ENCODE measurements around the gene GLB1L3.

The GLB1L3 gene

DNA sequence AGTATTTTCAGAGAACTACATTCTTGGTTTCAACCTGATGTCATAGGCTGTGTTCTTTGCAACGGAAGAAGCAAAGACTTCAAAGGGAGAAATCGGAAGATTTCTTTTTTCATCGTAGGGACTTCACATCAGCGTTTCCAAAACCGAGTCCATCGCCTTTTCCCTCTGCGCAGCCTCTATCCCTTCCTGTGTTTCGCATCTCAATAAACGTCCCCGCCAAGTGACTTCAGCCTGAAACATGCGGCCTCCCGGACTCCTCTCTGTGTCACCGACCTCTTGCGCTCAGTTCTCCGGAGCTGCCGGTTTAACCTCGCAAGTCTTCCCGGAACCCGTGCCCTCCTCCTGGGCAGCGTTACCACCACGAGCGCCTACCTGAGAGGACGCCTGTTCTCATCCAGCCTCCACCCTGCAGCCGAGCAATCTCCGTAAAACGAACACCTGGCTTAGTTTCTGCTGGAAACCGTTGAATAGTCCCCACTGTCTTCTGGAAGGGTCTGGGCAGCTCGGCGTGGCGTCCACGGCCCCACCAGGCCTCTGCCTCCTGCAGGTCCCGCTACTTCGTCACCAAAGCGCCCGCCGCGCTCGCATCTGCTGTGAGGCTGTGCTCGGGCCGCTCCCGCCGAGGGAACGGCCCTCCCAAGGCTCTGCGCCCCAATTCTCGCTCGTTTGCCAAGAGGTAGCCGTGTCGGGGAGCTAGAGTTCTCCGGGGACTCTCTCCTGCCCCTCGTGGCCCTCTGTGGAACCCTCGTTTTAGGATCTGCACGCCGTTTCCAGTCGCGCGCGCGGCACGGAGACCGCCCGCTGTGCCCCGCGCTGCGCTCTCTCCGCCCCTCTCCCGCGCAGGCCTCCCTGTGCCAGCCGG, at the start of gene GLB1L3:
Gene GLB1L3 (plus strand): TSS at position 846 of the 862 bp plus-strand sequence. CDS start 362 bp downstream, outside the sequence.
- in situ Hi-C loops (cut with HindIII; ENCODE audit: low sequenced_read_pairs), result no loop called here

GRCh38 chr11:134226806-134227325, 49.3 kb upstream of the GLB1L3 start:
- in situ Hi-C loops (cut with HindIII; ENCODE audit: low sequenced_read_pairs), result no loop called here

- in situ Hi-C loops (cut with HindIII; ENCODE audit: low sequenced_read_pairs), result no loop called here
Observed at GRCh38 chr11:134228625-134229024, 47.6 kb upstream of the GLB1L3 start.

DNA sequence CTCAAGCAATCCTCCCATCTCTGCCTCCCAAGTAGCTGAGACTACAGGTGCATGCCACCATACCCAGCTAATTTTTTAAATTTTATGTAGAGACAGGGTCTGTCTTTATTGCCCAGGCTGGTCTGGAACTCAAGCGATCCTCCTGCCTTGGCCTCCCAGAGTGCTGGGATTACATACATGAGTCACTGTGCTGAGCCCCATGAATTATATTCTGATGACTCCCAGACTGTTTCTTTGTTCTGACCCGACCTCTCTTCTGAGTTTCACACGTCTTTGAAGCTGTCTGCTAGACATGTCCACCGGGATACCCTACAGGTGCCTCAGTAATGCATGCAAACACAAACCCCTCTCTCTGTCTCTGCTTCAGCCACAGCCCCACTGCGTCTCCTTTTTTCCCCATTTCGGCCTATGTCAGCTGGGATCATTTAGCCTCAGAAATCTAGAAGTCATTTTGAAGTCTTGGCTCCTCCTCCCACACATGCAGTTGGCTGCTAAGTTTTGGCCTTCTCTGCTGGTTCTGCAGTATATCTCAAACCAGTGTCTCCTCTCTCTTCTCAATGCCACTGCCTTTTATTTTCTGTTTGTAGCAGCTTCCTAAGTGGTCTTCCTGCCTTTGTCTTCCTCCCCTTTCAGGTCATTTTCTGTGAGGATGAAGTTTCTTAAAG, 46.9 kb upstream of the GLB1L3 start:
- in situ Hi-C loops (cut with HindIII; ENCODE audit: low sequenced_read_pairs), result no loop called here

GRCh38 chr11:134230339-134230738, 45.8 kb upstream of the GLB1L3 start:
- in situ Hi-C loops (cut with HindIII; ENCODE audit: low sequenced_read_pairs), result no loop called here

- in situ Hi-C loops (cut with HindIII; ENCODE audit: low sequenced_read_pairs), result no loop called here
Observed at GRCh38 chr11:134231958-134232659, 44.1 kb upstream of the GLB1L3 start.

- in situ Hi-C loops (cut with HindIII; ENCODE audit: low sequenced_read_pairs), result no loop called here
Observed at GRCh38 chr11:134233729-134234179, 42.4 kb upstream of the GLB1L3 start.

DNA sequence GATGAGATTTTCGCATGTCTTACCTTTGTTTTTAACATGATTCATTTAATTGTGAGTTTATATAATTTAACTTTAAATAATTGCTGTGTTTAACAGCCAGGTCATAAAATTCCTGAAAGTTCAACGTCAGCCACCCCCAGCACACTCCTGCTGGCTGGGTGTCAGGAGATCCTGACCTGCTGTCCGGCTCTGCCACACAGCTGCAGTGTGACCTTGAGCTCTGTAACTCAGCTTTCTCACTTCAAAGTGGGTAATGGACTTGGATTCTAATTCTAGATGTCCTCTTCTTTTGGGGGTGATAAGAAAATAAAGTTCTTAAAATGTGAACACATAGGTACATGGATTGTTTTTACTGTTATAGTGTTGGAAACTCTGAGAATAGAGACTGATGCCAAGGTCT, 40.8 kb upstream of the GLB1L3 start:
- in situ Hi-C loops (cut with HindIII; ENCODE audit: low sequenced_read_pairs), result no loop called here

- in situ Hi-C loops (cut with HindIII; ENCODE audit: low sequenced_read_pairs), result no loop called here
Observed at GRCh38 chr11:134236834-134237556, 39.2 kb upstream of the GLB1L3 start.

- in situ Hi-C loops (cut with HindIII; ENCODE audit: low sequenced_read_pairs), result no loop called here
Observed at GRCh38 chr11:134237557-134237922, 38.6 kb upstream of the GLB1L3 start.

DNA sequence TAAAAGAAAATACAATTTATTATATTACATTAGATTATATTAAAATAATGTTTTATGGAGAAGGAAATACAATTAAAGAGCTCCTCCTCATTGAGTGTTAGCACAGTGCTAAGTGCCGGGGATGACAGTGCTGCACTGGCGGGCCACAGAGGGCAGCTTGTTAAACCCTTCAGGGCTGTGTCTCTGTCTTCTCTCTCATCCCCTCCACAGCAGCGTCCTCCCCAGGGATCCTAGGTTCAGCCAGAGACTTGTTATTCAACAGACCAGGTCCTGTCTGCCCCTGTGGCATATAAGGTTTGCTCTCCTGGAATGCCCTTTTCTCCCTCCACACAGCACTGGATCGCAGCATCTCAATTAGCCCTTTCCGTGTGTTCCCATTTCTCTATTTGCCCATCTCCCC, 37.2 kb upstream of the GLB1L3 start:
- in situ Hi-C loops (cut with HindIII; ENCODE audit: low sequenced_read_pairs), result no loop called here

DNA sequence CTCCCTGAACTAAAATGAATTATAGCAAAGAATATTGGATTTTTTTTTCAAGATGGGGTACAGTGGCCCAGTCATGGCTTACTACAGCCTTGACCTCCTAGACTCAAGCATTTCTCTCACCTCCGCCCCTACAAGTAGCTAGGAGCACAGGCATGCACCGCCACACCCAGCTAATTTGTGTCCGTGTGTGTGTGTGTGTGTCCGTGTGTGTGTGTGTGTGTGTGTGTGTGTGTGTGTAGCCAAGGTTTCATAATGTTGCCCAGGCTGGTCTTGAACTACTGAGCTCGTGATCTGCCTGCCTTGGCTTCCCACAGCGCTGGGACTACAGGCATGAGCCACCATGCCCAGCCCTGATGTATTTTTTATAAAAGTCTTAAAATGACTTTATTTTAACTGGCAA, 35.6 kb upstream of the GLB1L3 start:
- in situ Hi-C loops (cut with HindIII; ENCODE audit: low sequenced_read_pairs), result no loop called here

GRCh38 chr11:134242376-134242775, 33.8 kb upstream of the GLB1L3 start:
- in situ Hi-C loops (cut with HindIII; ENCODE audit: low sequenced_read_pairs), result no loop called here

GRCh38 chr11:134243913-134244312, 32.3 kb upstream of the GLB1L3 start:
- in situ Hi-C loops (cut with HindIII; ENCODE audit: low sequenced_read_pairs), result no loop called here

DNA sequence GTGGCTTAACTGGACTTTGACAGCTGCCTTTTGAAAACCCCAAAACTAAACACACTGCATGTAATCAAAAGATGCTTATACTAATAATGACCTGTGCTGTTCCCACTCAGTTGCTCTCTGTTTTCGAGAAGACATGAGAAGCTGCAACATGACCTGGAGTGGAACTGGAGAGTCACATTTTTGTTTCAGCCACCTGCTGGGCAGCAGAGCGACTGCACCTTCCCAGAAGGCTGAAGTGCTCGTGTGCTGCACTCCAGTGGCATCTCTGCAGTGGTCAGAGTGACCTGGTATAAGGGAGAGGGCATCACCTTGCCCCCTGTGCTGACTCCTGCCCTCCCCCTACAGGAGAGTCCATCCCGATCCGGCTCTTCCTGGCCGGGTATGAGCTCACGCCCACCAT, 31.6 kb upstream of the GLB1L3 start:
- in situ Hi-C loops (cut with HindIII; ENCODE audit: low sequenced_read_pairs), result no loop called here

- in situ Hi-C loops (cut with HindIII; ENCODE audit: low sequenced_read_pairs), result no loop called here
Observed at GRCh38 chr11:134245434-134245833, 30.7 kb upstream of the GLB1L3 start.

DNA sequence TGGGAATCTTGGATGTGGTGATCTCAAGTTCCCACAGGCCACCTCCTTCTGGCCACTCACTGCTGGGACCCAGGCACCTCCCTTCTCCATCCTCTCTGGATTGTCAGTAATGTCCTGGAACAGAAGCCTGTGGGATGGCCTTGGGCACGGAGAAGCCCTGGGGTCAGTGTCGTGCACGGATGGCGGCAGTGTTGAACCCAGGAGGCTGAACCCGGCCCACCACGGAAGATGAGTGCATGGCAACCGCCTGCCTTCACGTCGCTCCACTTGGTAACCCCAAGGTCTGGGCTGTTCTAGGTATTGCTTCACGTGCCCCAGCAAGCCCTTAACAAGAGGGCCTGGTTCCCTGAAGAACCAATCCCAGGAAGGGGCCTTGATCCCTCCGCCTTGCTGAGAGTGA, 30.1 kb upstream of the GLB1L3 start:
- in situ Hi-C loops (cut with HindIII; ENCODE audit: low sequenced_read_pairs), result no loop called here

GRCh38 chr11:134246678-134247077, 29.5 kb upstream of the GLB1L3 start:
- in situ Hi-C loops (cut with HindIII; ENCODE audit: low sequenced_read_pairs), result no loop called here

DNA sequence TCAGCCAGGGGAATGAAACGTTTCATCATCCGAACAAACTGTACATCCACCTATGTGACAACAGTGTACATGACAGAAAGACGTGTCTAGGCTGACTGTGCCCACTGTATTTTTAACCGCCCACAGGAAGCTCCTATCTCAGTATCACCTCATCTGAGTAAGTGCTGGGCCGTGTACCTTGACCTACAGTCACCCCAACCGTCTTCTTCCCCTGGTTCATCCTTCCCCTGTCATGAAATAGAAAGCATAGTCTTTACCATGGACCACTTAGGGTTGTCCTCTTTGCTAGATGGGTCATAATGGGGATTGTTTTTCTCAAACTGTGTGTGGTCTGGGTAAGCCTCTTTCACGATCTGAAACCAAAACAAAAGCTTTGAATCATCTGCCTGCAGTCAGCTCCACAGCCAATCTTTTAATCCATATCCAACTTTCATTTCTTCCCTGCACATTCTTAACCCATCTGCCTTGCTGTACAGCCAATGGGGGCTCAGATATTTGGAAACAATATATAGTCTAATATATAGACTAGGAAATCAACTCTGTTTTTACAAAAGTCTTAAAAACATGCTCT, 27.2 kb upstream of the GLB1L3 start:
- in situ Hi-C loops (cut with HindIII; ENCODE audit: low sequenced_read_pairs), result no loop called here

DNA sequence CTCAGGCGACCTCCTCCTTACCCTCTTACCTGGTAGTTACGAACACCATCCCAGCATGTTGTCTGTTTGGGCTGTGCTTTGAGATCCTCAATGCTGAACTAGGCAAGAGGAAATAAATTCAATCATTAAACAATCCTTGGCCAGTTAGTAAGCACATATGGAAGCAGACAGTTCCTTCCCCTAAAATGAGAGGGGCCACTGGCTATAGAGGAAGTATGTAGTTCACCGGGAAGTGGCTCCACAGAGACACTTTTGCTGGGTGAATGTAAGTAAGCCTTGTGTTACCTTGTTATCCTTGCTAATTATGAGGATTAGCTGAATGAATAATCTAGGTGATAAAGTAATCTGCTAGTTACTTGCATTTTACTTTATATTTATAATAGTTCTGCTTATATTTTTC, 25.9 kb upstream of the GLB1L3 start:
- in situ Hi-C loops (cut with HindIII; ENCODE audit: low sequenced_read_pairs), result no loop called here

Measured in endothelial cell of hepatic sinusoid (primary cell).